DMS153 (cell line): ENCODE results near the gene FABP6.
"Not testable (repeated sequence)": the region's sequence is repeated elsewhere in the genome, so short reads cannot be mapped to it uniquely, and the experiment has no call there.

Source experiments
- DNase-seq: peaks from one replicate; lab custom pipeline; 2025; lab: John Stamatoyannopoulos, UW

The FABP6 gene

GRCh38 chr5:160221082-160221481, 8.2 kb upstream of the FABP6 start:
- DNase-seq, result no peak

DNA sequence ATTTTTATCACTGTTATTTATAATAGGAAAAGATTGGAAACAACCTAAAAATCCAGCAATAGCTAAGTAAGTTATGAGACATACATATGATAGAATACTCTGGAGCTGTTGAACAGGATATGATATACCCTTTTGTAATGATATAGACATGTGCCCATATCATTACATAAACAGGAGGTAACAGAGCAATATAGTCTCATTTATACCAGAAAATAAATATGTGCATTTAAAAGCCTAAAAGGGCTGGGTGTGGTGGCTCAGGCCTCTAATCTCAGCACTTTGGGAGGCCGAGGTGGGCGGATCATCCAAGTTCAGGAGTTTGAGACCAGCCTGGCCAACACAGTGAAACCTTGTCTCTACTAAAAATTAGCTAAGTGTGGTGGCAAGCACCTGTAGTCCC, 2.3 kb upstream of the FABP6 start:
- DNase-seq, result no peak

DNA sequence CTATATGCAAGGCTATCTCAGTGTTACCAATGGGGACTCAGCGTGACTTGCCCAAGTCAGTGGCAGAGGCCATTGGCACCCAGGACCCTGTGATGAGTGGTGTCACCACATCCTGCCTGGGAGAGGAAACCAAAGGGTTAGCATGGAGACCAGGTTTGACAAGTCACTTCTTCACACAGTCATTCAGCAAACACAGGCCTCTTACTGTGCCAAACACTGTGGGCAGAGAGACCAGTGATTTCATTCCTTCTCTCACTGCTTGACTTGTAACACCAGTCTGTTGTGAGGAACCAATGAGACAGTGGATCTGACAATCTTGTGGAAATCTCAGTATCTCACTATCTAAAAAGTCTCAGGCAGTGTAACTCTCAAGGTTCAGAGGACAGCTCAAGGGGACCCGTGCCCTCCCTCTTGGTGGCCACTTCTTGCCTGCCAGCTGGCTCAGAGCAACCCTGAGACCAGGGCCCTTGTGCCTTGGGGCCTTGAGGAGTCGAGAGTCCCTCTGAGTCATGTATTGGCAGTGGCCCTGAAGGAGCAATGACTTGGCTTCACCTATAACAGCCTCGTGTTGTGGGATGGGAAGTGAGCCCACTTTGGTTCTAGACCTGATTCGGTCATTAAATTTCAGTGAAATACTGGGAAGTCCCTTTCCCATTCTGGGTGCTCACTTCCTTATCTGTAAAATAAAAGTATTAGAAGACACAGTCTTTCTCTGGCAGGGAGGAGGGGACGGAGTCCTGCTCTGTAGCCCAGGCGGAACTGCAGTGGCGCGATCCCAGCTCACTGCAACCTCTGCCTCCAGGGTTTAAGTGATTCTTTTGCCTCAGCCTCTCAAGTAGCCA, 1.6 kb downstream of the FABP6 start:
- no peak for DNase-seq

- no peak for DNase-seq
These were observed 2.6 kb downstream of the FABP6 start for GRCh38 chr5:160231783-160232342.

GRCh38 chr5:160233215-160233614, 3.9 kb downstream of the FABP6 start:
- no peak for DNase-seq

- no peak for DNase-seq
These were observed 6.4 kb downstream of the FABP6 start for GRCh38 chr5:160235731-160236130.

DNA sequence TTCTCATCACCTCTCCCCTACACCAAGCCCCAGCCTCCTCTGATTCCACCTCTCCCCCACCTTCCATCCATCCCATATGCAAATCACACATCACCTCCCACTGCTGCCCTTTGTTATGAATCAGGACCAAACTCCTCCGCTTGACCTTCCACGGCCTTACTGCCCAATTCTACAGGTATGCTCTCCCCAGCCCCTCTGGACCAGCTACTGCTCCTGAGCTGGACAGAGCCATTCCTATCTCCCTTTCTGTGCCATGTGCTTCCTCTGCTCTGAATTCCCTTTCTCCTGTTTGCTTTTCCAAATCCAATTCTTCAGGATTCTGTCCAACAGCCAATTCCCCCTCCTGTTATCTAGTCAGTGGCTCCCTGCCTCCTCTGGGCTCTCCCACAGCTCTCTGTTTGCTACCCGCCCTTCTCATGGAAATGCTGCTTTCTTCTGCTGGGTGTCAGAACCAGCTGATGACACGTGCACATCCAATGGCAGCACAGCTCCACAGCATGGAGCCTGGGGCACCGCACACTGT, 8.3 kb downstream of the FABP6 start:
- no peak for DNase-seq

GRCh38 chr5:160240350-160240749, 11.0 kb downstream of the FABP6 start:
- DNase-seq, result no peak

- DNase-seq, result no peak
These were observed 12.8 kb downstream of the FABP6 start for GRCh38 chr5:160242145-160242544.

GRCh38 chr5:160245506-160246086, 16.3 kb downstream of the FABP6 start:
- no peak for DNase-seq

DNA sequence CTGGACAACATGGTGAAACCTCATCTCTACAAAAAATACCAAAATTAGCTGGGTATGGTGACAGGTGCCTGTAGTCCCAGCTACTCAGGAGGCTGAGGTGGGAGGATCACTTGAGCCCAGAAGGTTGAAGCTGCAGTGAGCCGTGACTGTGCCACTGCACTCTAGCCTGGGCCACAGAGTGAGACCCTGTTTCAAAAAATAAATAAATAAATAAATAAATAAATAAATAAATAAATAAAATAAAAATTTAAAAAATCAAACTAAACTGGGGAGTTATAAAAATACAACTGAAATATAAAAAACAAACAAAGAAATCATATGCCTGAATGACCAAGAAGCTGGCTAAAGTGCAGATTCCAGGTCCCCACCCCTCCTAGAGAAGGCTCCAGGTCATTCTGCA, 20.3 kb downstream of the FABP6 start:
- DNase-seq, result not testable (repeated sequence)

- no peak for DNase-seq
These were observed 20.9 kb downstream of the FABP6 start for GRCh38 chr5:160250226-160250625.

- no peak for DNase-seq
These were observed 21.5 kb downstream of the FABP6 start for GRCh38 chr5:160250826-160251225.

- no peak for DNase-seq
These were observed 22.3 kb downstream of the FABP6 start for GRCh38 chr5:160251406-160252155.

- DNase-seq, result no peak
These were observed 23.6 kb downstream of the FABP6 start for GRCh38 chr5:160252916-160253315.

GRCh38 chr5:160253441-160253840, 24.1 kb downstream of the FABP6 start:
- DNase-seq, result no peak

DNA sequence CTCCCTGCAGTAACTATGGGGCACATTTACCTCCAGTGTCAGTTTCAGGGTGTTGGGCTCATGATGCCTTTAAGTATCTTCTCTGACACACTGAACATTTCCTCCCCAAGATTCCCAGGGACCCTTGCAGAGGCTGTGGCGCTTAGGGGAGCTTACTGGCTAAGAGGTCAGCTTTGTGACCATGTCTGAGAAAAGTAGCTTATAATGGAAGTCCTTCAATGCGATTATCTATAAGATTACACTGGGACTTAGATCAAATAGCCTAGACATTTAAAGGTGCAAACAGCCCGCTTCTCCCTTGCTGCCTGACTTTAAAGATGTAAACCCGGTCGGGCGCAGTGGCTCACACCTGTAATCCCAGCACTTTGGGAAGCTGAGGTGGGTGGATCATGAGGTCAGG, 25.4 kb downstream of the FABP6 start:
- DNase-seq, result no peak

DNA sequence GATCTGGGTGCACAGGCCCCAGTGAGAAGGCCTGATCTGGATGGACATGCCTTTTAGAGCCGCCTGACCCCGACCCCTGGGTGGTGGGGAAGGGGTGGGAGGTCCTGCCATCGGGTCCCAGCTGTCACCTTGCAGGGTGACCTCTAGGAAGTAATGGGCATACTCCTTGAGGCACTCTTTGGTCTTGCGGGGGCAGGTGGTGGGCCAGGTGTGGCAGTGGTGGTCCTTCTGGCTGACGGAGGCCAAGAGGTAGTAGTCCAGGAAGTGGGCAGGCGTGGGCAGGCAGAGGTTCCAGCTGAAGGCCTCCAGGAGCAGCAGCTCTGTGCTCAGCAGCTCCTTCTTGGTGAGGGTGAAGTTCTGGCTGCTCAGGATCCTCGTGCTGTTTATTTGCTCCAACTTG, 30.0 kb downstream of the FABP6 start:
- no peak for DNase-seq

GRCh38 chr5:160260006-160260775, 30.9 kb downstream of the FABP6 start:
- DNase-seq, result no peak

- DNase-seq, result no peak
These were observed 31.8 kb downstream of the FABP6 start for GRCh38 chr5:160260881-160261815.
